GM18861 (cell line): ENCODE results near the gene ASIC4.

ENCODE experiments used
- ATAC-seq: cut with Tn5 transposase; IDR thresholded peaks from one replicate; pipeline ENCODE4 v1.9.1; 2021; ENCODE audit not compliant: unreplicated experiment

The ASIC4 gene

GRCh38 chr2:219496825-219497494 lies 17.3 kb upstream of the ASIC4 start:
- no peak for ATAC-seq

- ATAC-seq: no peak
Measured at GRCh38 chr2:219497495-219498279, 16.6 kb upstream of the ASIC4 start.

- ATAC-seq: peak; percentile 94
Measured at GRCh38 chr2:219498280-219499057, 15.8 kb upstream of the ASIC4 start, which contains the start of gene GMPPA. GMPPA (plus strand) TSS chr2:219498891; CDS start chr2:219499976, 1,085 bp downstream.

- no peak for ATAC-seq
Measured at GRCh38 chr2:219499058-219499307, 15.3 kb upstream of the ASIC4 start.

- ATAC-seq: no peak
Measured at GRCh38 chr2:219499555-219499954, 14.7 kb upstream of the ASIC4 start.

- ATAC-seq: no peak
Measured at GRCh38 chr2:219500135-219500534, 14.1 kb upstream of the ASIC4 start.

GRCh38 chr2:219501849-219502248 lies 12.4 kb upstream of the ASIC4 start:
- no peak for ATAC-seq

- ATAC-seq: no peak
Measured at GRCh38 chr2:219502618-219503017, 11.7 kb upstream of the ASIC4 start.

GRCh38 chr2:219505585-219505984 lies 8.7 kb upstream of the ASIC4 start:
- no peak for ATAC-seq

- ATAC-seq: no peak
Measured at GRCh38 chr2:219506153-219506801, 8.0 kb upstream of the ASIC4 start.

- ATAC-seq: no peak
Measured at GRCh38 chr2:219506802-219507526, 7.3 kb upstream of the ASIC4 start.

- no peak for ATAC-seq
Measured at GRCh38 chr2:219507581-219508443, 6.5 kb upstream of the ASIC4 start.

GRCh38 chr2:219508444-219508734 lies 5.9 kb upstream of the ASIC4 start:
- ATAC-seq: no peak

- ATAC-seq: no peak
Measured at GRCh38 chr2:219508971-219509779, 5.1 kb upstream of the ASIC4 start.

GRCh38 chr2:219509780-219510511 lies 4.3 kb upstream of the ASIC4 start:
- ATAC-seq: peak; percentile 81

GRCh38 chr2:219510512-219511135 lies 3.7 kb upstream of the ASIC4 start:
- no peak for ATAC-seq

- no peak for ATAC-seq
Measured at GRCh38 chr2:219511547-219512325, 2.5 kb upstream of the ASIC4 start.
